ENCODE data around the gene TAF1.
"Not testable (repeated sequence)": the region's sequence is repeated elsewhere in the genome, so short reads cannot be mapped to it uniquely, and the experiment has no call there.

TAF1 gene

GRCh38 chrX:71487814-71488213 is 121.7 kb downstream of the TAF1 start:
- no peaks in the 10 kb centered on the region for H3K36me3 ChIP-seq (ENCODE audit: low read depth)
- no peak overlapping the region for H3K27ac ChIP-seq (ENCODE audit: poor library complexity, severe bottlenecking)
- ATAC-seq (ENCODE audit: low read depth): no peak
- no peaks in the 10 kb centered on the region for H3K4me1 ChIP-seq (ENCODE audit: insufficient read depth, poor library complexity, severe bottlenecking)
- DNase-seq (ENCODE audit: low spot score): no peak
- H3K27me3 ChIP-seq (ENCODE audit: insufficient read depth, poor library complexity, severe bottlenecking): no peaks in the 10 kb centered on the region
- TF ChIP-seq CTCF (IDR thresholded peaks at IDR 0.05; ENCODE audit: poor library complexity, severe bottlenecking): no peak
- H3K9me3 ChIP-seq (ENCODE audit: severe bottlenecking): no peaks in the 10 kb centered on the region
- no peak overlapping the region for H3K4me3 ChIP-seq (ENCODE audit: severe bottlenecking)

GRCh38 chrX:71489540-71489939 is 123.4 kb downstream of the TAF1 start:
- Histone ChIP-seq H3K9me3 (ENCODE audit: severe bottlenecking) (no peaks in the 10 kb centered on the region), H3K4me1 (ENCODE audit: insufficient read depth, poor library complexity, severe bottlenecking) (no peaks in the 10 kb centered on the region), H3K27me3 (ENCODE audit: insufficient read depth, poor library complexity, severe bottlenecking) (no peaks in the 10 kb centered on the region), H3K27ac (ENCODE audit: poor library complexity, severe bottlenecking) (no peak overlapping the region), H3K36me3 (ENCODE audit: low read depth) (no peaks in the 10 kb centered on the region), H3K4me3 (ENCODE audit: severe bottlenecking) (no peak overlapping the region)
- ATAC-seq (ENCODE audit: low read depth): no peak
- no peak for DNase-seq (ENCODE audit: low spot score)
- TF ChIP-seq CTCF (IDR thresholded peaks at IDR 0.05; ENCODE audit: poor library complexity, severe bottlenecking): no peak

GRCh38 chrX:71492231-71493065 is 126.3 kb downstream of the TAF1 start:
- H3K27ac ChIP-seq (ENCODE audit: poor library complexity, severe bottlenecking): no peak overlapping the region
- peak; percentile 63 for ATAC-seq (ENCODE audit: low read depth)

GRCh38 chrX:71493111-71493613 is 127.0 kb downstream of the TAF1 start:
- TF ChIP-seq CTCF (IDR thresholded peaks at IDR 0.05; ENCODE audit: poor library complexity, severe bottlenecking): no peak
- Histone ChIP-seq H3K4me3 (ENCODE audit: severe bottlenecking) (peak overlapping the region; percentile 29), H3K27ac (ENCODE audit: poor library complexity, severe bottlenecking) (no peak overlapping the region), H3K4me1 (ENCODE audit: insufficient read depth, poor library complexity, severe bottlenecking) (no peaks in the 10 kb centered on the region), H3K9me3 (ENCODE audit: severe bottlenecking) (no peaks in the 10 kb centered on the region), H3K27me3 (ENCODE audit: insufficient read depth, poor library complexity, severe bottlenecking) (no peaks in the 10 kb centered on the region), H3K36me3 (ENCODE audit: low read depth) (no peaks in the 10 kb centered on the region)
- DNase-seq (ENCODE audit: low spot score): no peak
- ATAC-seq (ENCODE audit: low read depth): no peak

More at GRCh38 chrX:71492231-71493065, 126.3 kb downstream of the TAF1 start:
- DNase-seq (ENCODE audit: low spot score): peak; percentile 33
- peak overlapping the region; percentile 29 for H3K4me3 ChIP-seq (ENCODE audit: severe bottlenecking)
- H3K27me3 ChIP-seq (ENCODE audit: insufficient read depth, poor library complexity, severe bottlenecking): no peaks in the 10 kb centered on the region
- no peaks in the 10 kb centered on the region for H3K9me3 ChIP-seq (ENCODE audit: severe bottlenecking)
- TF ChIP-seq CTCF (IDR thresholded peaks at IDR 0.05; ENCODE audit: poor library complexity, severe bottlenecking): no peak
- H3K36me3 ChIP-seq (ENCODE audit: low read depth): no peaks in the 10 kb centered on the region
- H3K4me1 ChIP-seq (ENCODE audit: insufficient read depth, poor library complexity, severe bottlenecking): no peaks in the 10 kb centered on the region

GRCh38 chrX:71495979-71496378 is 129.8 kb downstream of the TAF1 start:
- not testable (repeated sequence) for H3K4me3 ChIP-seq (ENCODE audit: severe bottlenecking); H3K9me3 ChIP-seq (ENCODE audit: severe bottlenecking); H3K36me3 ChIP-seq (ENCODE audit: low read depth); H3K27ac ChIP-seq (ENCODE audit: poor library complexity, severe bottlenecking); H3K4me1 ChIP-seq (ENCODE audit: insufficient read depth, poor library complexity, severe bottlenecking); ATAC-seq (ENCODE audit: low read depth); DNase-seq (ENCODE audit: low spot score); H3K27me3 ChIP-seq (ENCODE audit: insufficient read depth, poor library complexity, severe bottlenecking)
